HCT116 (cell line): Measurements from ENCODE around the gene IQCH. TPM values are rescaled to one million over a fixed set of nuclear protein-coding genes. Genes with fewer than 3 reads are reported as not detected.

ENCODE experiments used
- ATAC-seq: fragments of 200-7000 bp; cut with Tn5 transposase; 2 replicates; pipeline ENCODE4 v1.9.1; 2020; ENCODE audit warnings: mild to moderate bottlenecking, moderate library complexity
- BruUV-seq: library from RNA; stranded (reverse); fragments of 400-500 nt; replicated peaks from 2 replicates; lab custom pipeline; 2021; lab: Mats Ljungman, UMichigan
- CTCF ChIA-PET: fragments of 300-600 bp; sonication (Branson Sonifier 250); formaldehyde crosslinking; loops from one replicate; lab custom pipeline; 2021; ENCODE audit warnings: antibody characterized with exemption; lab: Charles Lee
- POLR2A ChIA-PET: fragments of 300-600, 350-600 bp; sonication (Branson Sonifier 250); formaldehyde crosslinking; loops from one replicate; lab custom pipeline; 2021; ENCODE audit warnings: antibody characterized with exemption; lab: Charles Lee
- RAD21 ChIA-PET, 2 experiments: fragments of 300-600 bp; sonication (Branson Sonifier 250); formaldehyde crosslinking; loops; one replicate each; lab custom pipeline; 2023; ENCODE audit warnings: low total read pairs in 2 of 2; ENCODE audit not compliant: uncharacterized antibody in 2 of 2, unreplicated experiment in 2 of 2, low non-redundant PET in 1 of 2; lab: Charles Lee
- DNase-seq: peaks from one replicate; pipeline ENCODE4 v3.0.0-alpha.2; 2010; ENCODE audit warnings: low read depth, low spot score
- H2AFZ ChIP-seq: fragments of 200-600 bp; shearing (Covaris generic), sonication (generic); 2 replicates; pipeline ENCODE4 v1.6.1; 2017; ENCODE audit warnings: low read depth, mixed run types, mixed read lengths, antibody characterized with exemption, low read length; ENCODE audit not compliant: poor library complexity, severe bottlenecking
- H3K27ac ChIP-seq: 2 replicates; pipeline ENCODE4 v1.5.1; 2012; ENCODE audit warnings: low read depth, low read length
- H3K27me3 ChIP-seq: fragments of 200-600 bp; sonication (generic); 2 replicates; pipeline ENCODE4 v1.6.1; 2016; ENCODE audit warnings: mixed run types, low read length, mixed read lengths; ENCODE audit not compliant: insufficient read depth
- H3K36me3 ChIP-seq, 2 experiments: fragments of 200-500 bp in 1 of 2; fragments of 200-600 bp in 1 of 2; sonication (Bioruptor generic) in 1 of 2; sonication (generic) in 1 of 2; 2 replicates each; pipeline versions ENCODE4 v1.5.1 to v1.6.1; 2014 to 2016; ENCODE audit warnings: low read length in 2 of 2, inconsistent platforms in 1 of 2, mixed read lengths in 1 of 2, mixed run types in 1 of 2; ENCODE audit not compliant: insufficient read depth in 2 of 2, control insufficient read depth in 1 of 2
- H3K4me1 ChIP-seq, 2 experiments: fragments of 200-600 bp in 1 of 2; sonication (generic) in 1 of 2; 2 replicates each; pipeline versions ENCODE4 v1.5.1 to v1.6.1; 2012 to 2017; ENCODE audit warnings: low read length in 2 of 2, inconsistent platforms in 1 of 2, mild to moderate bottlenecking in 1 of 2, mixed read lengths in 1 of 2, mixed run types in 1 of 2, moderate library complexity in 1 of 2; ENCODE audit not compliant: insufficient read depth in 2 of 2, control insufficient read depth in 1 of 2
- H3K4me2 ChIP-seq: fragments of 200-600 bp; sonication (generic); 2 replicates; pipeline ENCODE4 v1.6.1; 2017; ENCODE audit warnings: mixed run types, low read length, mixed read lengths
- H3K4me3 ChIP-seq, 2 experiments: fragments of 200-600 bp in 1 of 2; sonication (generic) in 1 of 2; replicated peaks in 1 of 2; 2 replicates each; pipeline ENCODE4 v1.5.1; 2011 to 2016; ENCODE audit warnings: low read length in 2 of 2, control low read depth in 1 of 2, low read depth in 1 of 2, mild to moderate bottlenecking in 1 of 2, mixed read lengths in 1 of 2, mixed run types in 1 of 2
- H3K79me2 ChIP-seq: fragments of 200-600 bp; sonication (generic); 2 replicates; pipeline ENCODE4 v1.6.1; 2017; ENCODE audit warnings: mild to moderate bottlenecking, mixed run types, low read length, moderate library complexity, mixed read lengths; ENCODE audit not compliant: insufficient read depth
- H3K9ac ChIP-seq: fragments of 200-600 bp; sonication (generic); 2 replicates; pipeline ENCODE4 v1.6.1; 2016; ENCODE audit warnings: low read length, mixed read lengths
- H3K9me2 ChIP-seq: fragments of 200-600 bp; sonication (generic), shearing (Covaris generic); 2 replicates; pipeline ENCODE4 v1.6.1; 2017; ENCODE audit warnings: mixed run types, mild to moderate bottlenecking, moderate library complexity; ENCODE audit not compliant: insufficient read depth
- H3K9me3 ChIP-seq, 2 experiments: fragments of 200-500 bp in 1 of 2; fragments of 200-600 bp in 1 of 2; sonication (Bioruptor generic) in 1 of 2; sonication (generic) in 1 of 2; 2 replicates each; pipeline ENCODE4 v1.6.1; 2014 to 2017; ENCODE audit warnings: low read length in 2 of 2, mixed read lengths in 2 of 2, inconsistent platforms in 1 of 2, low read depth in 1 of 2, mild to moderate bottlenecking in 1 of 2, mixed run types in 1 of 2, moderate library complexity in 1 of 2; ENCODE audit not compliant: control insufficient read depth in 1 of 2, insufficient read depth in 1 of 2
- H4K20me1 ChIP-seq: fragments of 200-600 bp; sonication (generic), shearing (Covaris generic); 2 replicates; pipeline ENCODE4 v1.6.1; 2017; ENCODE audit warnings: mixed run types, mild to moderate bottlenecking, moderate library complexity; ENCODE audit not compliant: insufficient read depth
- CEBPB ChIP-seq: IDR thresholded peaks from 2 replicates; pipeline ENCODE4 v1.6.1; 2012; ENCODE audit warnings: low read depth
- MAX ChIP-seq: IDR thresholded peaks from 2 replicates; pipeline ENCODE4 v1.6.1; 2012
- POLR2A ChIP-seq: IDR thresholded peaks from 2 replicates; pipeline ENCODE4 v1.7.0; 2011; ENCODE audit warnings: borderline replicate concordance; ENCODE audit not compliant: insufficient read depth, insufficient read length; ENCODE audit errors: extremely low read depth
- REST ChIP-seq: IDR thresholded peaks from 2 replicates; pipeline ENCODE4 v1.6.1; 2012; ENCODE audit warnings: low read depth
- SIN3A ChIP-seq: IDR thresholded peaks from 2 replicates; pipeline ENCODE4 v1.6.1; 2012; ENCODE audit warnings: low read depth
- SP1 ChIP-seq: IDR thresholded peaks from 2 replicates; pipeline ENCODE4 v1.6.1; 2012; ENCODE audit warnings: low read depth
- ZBTB33 ChIP-seq: IDR thresholded peaks from 2 replicates; pipeline ENCODE4 v1.6.1; 2011; ENCODE audit warnings: mild to moderate bottlenecking, low read length, moderate library complexity; ENCODE audit not compliant: insufficient replicate concordance; ENCODE audit errors: extremely low read depth
- intact Hi-C: fragments of 100-400 bp; cut with micrococcal nuclease; formaldehyde crosslinking; loops from 2 replicates; pipeline ENCODE4 v1.10.0; 2022
- total RNA-seq: library from RNA; stranded (reverse); gene quantifications from one replicate; pipeline ENCODE4 v1.2.1, GENCODE V29; 2021; ENCODE audit not compliant: unreplicated experiment

IQCH gene
- total RNA-seq, 1 experiment from 2014 or later = 4.6 TPM

GRCh38 chr15:67458331-67459029 lies 203.9 kb downstream of the IQCH start:
- ChIA-PET POLR2A (no interaction called here), CTCF (interaction anchor here (1.5 to 2.5 kb wide), 2 partner anchors 60 to 374 kb away, joined by 3 to 10 read pairs; no protein-coding TSS in a partner anchor)

More at GRCh38 chr15:67458331-67459029, 203.9 kb downstream of the IQCH start:
- H2AFZ ChIP-seq = no peak overlapping the region
- H3K36me3 ChIP-seq = no peaks in the 10 kb centered on the region
- DNase-seq = no peak
- no peaks in the 10 kb centered on the region for H4K20me1 ChIP-seq
- no peaks in the 10 kb centered on the region for H3K9me2 ChIP-seq
- no peak overlapping the region for H3K27ac ChIP-seq
- H3K9me3 ChIP-seq = no peaks in the 10 kb centered on the region
- intact Hi-C loops = no loop called here
- no TSS peak for BruUV-seq
- no peak overlapping the region for H3K4me2 ChIP-seq
- H3K79me2 ChIP-seq = no peaks in the 10 kb centered on the region
- no peaks in the 10 kb centered on the region for H3K27me3 ChIP-seq
- H3K4me1 ChIP-seq = no peaks in the 10 kb centered on the region
- no peak overlapping the region for H3K9ac ChIP-seq
- no peak for TF ChIP-seq ZBTB33
- no peak for TF ChIP-seq POLR2A
- TF ChIP-seq SIN3A = no peak
- no peak for TF ChIP-seq REST
- TF ChIP-seq SP1 = no peak
- no peak for TF ChIP-seq CEBPB
- no peak for TF ChIP-seq MAX
- no peak for ATAC-seq
- no peak overlapping the region for H3K4me3 ChIP-seq
- RAD21 ChIA-PET = interaction anchor here in 1 of 2 experiments (0.8 kb wide), 1 partner anchor 258 kb away, joined by 3 read pairs; no protein-coding TSS in a partner anchor
